HG02938 (cell line): ENCODE measurements around the gene TNFSF18.
A peak's percentile ranks its signal among the peaks of the same experiment; 100 is the strongest.

Experiments
- ATAC-seq: cut with Tn5 transposase; IDR thresholded peaks from one replicate; pipeline ENCODE4 v1.9.1; 2021; ENCODE audit warnings: mild to moderate bottlenecking, moderate library complexity; ENCODE audit not compliant: unreplicated experiment

Gene TNFSF18

DNA sequence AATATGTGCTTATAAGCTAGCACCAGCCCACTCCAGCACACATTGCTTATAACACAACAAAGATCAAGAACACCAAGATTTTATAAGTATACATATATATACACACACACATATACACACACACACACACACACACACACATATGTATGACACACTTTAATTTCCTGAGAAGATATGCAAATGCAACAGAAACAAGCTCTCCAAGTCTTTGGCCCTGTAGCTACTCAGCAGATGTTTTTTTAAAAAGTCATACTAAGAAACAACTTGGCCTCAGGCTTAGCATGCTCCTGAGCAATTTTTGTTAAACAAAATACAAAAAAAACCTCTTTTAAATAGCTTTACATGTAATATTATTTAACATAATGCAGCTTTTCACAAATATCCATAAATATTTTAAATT, 11.1 kb downstream of the TNFSF18 start:
- ATAC-seq, result no peak

DNA sequence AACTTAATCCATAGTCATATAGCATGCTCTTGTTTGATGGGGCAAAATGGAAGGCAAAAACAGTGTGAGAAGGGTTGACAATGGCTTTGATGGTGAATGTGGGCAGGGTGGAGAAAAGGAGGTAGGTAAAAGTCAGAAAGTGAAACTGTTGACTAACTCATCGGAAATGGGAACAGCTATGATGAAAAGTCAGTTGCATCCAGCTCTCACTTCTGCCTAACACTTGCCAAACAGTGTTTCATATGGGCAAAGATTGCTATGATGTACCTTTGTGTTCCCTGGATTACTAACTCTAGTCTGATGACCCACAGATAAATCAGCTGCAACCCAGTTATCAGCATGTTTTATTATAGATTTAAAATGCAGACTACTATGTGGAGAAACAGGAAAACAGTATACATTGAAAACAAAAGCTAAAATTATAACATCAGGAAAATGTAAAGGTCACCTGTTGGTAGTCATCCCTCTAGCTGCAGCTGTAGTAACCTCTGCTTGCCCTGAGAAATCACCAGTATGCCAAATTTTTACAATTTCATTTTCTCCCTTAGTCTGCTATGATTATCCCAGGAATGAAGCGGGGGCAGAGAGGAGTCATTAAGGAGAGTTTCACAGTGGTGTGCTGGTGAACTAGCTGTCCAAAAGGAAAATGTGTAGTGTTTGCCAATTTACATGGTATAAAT, 11.7 kb downstream of the TNFSF18 start:
- ATAC-seq, result no peak

DNA sequence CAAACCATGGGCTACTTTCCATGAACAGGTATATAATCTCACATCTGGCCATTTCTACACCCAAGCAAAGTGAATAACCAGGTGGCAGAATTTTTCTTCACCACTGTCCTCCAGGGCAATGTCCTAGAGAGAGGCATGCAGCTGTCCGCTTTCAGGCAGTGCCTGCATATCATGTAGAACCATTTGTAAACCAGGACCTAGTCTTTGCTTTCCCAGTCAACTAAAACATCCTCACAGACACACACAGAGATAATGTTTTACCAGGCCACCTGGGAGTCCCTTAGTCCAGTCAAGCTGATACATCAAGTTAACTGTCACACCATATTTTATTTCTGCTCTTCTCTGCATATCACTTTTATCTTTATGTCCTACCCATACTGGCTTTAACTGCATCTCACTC, 26.2 kb downstream of the TNFSF18 start:
- no peak for ATAC-seq

DNA sequence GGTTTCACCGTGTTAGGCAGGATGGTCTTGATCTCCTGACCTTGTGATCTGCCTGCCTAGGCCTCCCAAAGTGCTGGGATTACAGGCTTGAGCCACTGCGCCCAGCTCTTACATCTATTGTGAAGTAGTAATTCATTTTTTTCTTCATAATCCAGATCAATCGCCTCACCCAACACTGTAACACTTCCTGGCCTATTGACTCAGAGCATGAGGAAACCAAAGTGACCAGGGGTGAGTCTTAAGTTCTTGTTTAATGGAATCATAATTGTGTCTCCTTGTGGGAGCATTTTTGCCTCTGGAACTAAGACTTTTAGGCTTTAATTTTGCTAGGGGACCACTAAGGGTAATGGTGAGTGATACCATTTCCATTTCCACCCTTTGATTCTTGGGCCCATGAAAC, 27.4 kb downstream of the TNFSF18 start:
- no peak for ATAC-seq

DNA sequence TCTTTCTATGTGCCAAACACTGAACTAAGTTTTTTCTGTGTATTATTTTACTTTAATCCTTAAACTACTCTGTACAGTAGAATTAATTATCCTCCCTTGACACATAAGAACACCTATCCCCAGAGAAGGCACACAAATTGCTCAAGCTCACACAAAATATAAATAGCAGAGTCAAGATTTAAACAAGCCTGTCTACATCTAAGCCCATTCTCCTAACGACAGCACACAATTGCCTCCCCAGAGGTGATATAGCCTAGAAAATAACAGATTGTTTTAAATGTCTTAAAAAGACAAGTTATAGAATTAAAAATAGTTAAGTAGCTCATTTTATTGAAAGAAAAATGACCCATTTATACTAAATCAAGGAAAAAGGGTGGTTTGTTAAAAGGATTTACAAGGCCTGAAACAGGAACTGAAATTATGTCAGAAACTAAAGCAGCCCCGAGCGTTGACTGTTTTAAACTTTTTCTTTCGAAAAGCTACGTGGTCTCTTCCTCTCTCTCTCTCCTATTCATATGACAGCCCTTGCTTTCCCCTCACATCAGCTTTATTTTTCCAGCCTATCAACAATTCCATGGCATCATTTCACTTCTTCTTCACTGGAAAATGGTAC, 30.5 kb downstream of the TNFSF18 start:
- ATAC-seq, result peak; percentile 93

DNA sequence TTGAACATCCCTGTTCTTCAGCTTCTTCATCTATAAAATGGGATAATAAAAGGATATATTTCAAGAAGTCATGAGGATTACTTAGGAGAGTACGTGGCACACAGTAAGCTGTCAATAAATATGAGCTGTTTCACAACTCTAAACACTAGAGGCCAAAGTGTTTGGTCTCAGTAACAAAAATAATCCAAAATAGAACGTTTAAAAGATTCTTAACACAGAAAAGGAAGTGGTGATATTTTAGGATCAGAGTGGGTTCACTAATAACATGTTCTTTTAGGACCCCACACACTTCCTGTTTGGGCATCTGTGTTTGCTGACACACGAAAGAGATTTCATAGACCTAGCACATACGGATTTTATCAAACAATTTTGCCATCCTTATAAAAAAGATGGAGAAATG, 32.9 kb downstream of the TNFSF18 start:
- ATAC-seq, result no peak

DNA sequence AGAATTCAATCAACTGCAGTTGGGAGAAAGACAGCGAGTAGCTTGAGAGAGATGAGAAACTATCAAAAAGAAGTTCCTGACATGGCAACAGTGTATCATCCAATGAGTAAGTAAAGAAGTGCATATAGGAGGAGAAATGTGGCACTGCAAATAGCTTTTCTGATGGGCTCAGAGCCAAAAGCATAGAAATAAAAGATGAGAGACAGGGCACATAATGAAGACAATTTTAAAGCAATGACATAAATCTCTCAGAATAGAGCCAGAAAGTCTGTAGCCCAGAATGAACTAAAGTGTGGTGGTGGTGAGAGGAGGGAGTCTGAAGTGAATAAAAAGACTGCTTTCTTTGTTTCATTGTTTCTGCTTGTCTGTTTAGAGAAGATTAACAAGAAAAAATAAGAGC, 34.3 kb downstream of the TNFSF18 start:
- no peak for ATAC-seq

DNA sequence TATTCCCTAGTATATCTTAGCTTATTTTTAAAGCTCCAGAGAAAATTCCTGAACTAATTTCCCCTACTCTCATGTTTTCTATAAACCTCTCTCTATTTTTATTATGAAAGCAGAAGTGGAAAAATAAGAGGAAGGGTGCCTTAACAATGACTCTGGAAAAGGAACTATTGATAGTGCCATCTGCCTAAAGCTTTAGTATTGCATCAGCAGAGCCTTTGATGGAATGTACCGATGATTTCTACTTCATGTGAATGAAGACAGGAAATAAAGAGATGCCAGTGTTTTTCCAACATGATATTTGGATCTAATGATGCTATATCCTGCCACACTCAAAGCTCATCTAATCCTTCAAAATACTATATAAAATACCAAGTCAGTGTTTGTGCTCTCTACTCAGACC, 35.1 kb downstream of the TNFSF18 start:
- ATAC-seq, result no peak

DNA sequence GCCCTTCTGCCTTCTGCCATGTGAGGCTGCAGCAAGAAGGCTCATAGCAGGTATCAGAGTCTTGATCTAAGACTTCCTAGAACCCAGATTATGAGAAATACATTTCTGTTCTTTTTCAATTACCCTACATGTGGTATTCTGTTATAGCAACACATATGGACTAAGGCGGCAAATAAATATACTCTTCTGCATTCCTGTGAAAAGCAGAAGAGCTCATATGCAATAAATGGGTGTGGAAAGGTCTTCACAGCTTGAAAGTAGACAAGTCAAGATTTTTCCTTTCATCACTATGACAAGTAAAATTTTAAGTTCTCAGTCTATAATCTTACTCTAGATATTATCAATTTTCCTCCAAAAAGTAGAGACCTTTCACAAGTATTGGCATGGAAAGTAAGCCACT, 36.6 kb downstream of the TNFSF18 start:
- ATAC-seq, result no peak

DNA sequence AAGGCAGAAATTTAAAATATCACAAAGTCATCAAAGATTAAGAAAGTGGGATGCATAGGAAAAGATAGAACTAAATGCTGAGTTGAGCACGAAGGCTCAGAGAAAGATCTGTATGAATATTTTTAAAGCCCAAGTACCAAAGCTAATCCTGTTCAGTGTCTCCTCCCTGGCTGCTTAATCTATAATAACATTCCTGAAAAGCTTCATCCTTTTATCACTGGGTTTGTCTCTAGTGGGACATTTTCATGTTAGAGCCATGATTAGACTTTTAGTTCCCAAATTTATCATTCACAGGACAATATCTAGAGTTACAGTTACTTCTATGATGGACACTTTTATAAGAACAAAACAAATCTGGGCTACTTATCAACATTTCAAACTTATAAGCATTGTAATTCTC, 38.6 kb downstream of the TNFSF18 start:
- no peak for ATAC-seq

DNA sequence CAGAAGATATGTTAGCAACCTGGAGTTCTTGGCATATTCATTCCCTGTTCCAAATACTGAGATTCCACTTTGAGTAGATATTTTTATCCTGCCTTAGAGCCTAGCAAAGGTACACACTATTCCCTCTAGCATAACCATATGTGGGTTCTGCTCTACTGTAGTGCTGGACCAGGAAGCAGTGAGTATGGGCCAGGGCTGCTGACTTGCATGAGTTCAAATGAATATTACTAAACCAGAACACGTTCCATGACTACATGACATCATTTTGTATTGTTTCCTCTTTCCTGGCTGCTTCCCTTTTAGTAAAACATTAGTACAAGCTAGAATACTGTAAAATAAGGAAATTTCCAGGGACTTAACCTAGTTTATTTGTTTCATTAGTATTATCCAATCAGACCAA, 41.1 kb downstream of the TNFSF18 start:
- ATAC-seq, result no peak

DNA sequence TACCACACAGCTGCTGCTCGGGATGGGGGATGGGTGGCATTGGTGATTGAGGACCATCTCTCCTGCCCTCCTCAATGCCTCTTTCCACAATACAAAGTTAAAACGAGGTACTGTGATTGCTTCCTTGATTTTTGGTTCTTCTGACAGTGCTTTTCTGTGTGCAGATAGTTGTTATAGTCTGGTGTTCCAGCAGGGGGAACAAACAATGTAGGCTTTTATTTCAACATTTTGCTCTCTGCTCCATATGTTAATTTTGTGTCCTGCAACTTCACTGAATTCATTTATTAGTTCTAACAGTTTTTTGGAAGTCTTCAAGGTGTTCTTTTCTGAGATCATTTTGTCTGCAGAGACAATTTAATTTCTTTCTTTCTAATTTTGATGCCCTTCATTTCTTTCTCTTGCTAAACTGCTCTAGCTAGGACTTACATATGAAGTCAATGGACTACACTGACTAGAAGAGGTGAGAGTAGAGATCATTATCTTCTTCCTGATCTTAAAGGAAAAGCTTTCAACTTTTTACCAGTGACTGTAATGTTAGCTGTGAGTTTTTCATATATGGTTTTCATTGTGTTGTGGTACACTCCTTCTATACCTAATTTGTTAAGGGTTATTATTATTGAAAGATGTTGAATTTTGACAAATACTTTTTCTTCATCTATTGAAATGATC, 45.4 kb downstream of the TNFSF18 start:
- ATAC-seq, result no peak

DNA sequence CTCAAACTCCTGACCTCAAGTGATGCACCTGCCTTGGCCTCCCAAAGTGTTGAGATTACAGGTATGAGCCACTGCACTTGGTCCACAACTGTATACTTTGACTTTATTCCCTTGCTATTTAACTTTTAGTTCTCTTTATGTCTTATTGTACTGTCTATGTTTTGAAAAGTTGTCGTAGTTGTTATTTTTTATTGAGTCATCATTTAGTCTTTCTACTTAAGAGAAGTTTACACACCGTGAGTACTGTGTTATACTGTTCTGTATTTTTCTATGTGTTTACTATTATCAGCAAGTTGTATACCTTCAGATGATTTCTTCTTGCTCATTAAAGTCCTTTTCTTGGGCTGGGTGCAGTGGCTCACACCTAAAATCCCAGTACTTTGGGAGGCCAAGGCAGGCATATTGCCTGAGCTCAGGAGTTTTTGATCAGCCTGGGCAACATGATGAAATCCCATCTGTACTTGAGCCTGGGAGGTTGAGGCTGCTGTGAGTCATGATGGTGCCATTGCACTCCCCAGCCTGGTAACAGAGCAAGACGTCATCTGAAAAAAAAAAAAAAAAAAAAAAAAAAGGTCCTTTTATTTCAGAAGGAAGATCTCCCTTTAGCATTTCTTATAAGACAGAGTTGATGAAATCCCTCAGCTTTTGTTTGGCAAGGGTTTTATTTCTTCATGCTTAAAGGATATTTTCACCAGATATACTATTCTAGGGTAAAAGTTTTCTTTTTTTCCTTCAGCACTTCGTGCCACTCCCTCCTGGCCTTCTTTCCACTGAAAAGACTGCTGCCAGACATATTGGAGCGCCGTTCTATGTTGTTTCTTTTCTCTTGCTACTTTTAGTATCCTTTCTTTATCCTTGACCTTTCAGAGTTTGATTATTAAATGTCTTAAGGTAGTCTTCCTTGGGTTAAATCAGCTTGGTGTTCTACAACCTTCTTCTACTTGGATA, 47.6 kb downstream of the TNFSF18 start:
- ATAC-seq, result no peak

DNA sequence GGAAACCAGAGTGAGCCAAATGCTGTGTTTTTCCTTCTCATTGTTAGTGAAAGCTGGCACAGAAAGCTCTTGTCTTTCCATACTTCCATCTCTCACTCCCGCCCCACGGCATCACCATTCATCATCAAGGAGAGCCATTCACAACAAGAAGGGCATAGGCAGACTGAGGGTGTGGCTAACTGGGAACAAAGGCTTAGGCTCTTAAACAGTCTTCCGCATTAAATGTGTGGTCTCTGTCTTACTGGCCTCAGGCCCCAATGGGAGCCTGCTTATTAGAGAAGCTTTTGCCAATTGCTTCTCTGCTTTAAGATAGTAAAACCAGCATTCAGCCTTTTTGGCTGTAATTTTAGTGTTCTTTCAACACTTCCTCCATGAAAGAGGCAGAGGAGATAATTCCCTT, 51.4 kb downstream of the TNFSF18 start:
- ATAC-seq, result no peak

DNA sequence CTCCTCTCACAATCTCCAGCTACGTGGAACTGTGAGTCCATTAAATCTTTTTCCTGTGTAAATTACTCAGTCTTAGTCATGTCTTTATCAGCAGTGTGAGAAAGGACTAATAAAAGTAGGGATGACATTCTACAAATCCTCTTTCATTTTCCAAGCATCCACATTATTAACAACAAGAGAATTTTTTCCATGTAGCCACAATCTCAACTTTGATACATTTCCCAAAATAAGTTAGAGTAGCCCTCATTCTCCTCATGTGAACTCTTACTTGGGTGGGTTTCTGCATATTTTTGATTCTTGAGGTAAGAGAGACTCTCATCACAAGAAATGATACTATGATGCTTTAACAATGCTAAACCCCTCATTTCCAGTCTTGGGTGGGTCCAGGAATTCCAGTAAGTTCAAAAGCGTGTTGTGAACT, 52.8 kb downstream of the TNFSF18 start:
- no peak for ATAC-seq

DNA sequence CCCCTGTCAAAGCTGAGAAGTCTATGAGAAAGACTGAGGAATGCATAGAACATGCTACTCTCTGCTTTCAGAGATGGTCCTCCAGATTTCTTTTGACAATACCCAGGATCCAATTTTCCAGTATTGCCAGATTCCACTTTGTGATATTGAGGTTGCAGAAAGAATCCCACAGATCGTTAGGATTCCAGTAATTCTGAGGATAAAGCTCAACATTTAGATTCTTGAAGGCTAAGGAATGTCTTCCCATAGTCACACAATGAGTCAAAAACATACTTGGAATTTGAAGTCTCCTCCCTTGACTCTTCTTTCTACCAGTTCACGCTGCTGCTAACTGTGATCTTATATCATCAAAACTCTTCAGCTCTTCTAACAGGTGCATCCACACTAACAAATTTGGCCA, 57.1 kb downstream of the TNFSF18 start:
- no peak for ATAC-seq

DNA sequence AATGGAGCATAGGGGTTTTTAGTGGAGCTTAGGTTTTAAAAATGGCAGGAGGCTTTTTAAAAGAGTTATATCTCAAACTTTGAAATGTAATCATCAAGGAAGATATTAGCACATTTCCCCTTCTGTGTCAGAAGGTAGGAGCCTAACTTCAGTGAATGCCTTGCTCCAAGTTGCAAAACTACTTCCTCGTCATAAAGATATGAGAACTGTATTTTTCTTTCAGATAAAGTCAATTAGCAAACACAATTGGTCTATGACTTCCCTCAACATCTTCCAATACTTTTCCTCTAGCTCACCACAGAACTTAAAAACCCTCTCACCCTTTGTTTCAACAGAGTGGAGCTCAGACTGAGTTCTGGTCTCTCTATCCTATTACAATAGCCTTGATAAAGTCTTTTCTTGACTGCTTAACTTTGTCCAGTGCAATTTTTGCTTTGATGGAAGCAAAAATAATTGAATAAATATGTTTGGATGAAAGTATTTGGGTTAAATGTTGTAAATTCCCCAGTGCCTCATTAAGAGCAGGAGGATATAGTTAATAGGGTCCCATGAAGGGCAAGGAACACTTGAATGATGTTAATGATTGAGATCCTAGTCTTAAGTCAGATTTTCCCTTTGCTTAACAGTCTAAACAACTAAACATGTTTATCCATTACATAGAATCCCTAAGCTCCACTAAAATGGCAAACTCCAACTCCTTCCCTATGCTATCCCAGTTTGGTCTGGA, 58.9 kb downstream of the TNFSF18 start:
- ATAC-seq, result no peak

DNA sequence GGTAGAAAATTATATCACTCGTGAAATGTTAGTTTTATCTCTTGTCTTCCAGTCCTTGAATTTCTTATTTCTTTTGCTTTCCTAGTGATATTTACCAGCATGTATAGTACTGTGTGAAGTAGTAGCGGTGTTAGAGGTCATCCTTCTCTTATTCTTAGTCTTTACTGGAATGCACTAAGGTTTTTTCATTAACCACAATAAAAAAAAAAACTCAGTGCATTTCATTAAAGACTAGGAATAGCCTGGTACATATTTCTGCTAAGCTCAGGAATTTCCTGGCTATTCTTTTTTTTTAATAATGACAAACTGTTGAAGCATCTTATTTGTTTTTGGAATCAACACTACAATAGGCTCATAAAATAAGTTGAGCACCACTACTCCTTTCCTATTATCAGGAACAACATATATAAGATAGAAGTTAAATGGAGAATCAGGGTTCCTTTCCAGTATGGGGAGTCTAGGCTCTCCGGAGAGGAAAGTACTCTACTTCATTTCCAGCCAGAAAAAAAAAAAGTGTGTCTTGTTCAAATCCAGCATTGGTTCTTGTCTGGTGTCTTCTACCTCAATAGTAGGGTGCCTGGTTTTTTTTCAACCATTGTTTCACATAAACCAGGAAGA, 60.0 kb downstream of the TNFSF18 start:
- ATAC-seq, result no peak
